Mucosa of rectum (tissue), 2 donors: ENCODE data around the gene YDJC.
"Not testable (repeated sequence)": the region's sequence is repeated elsewhere in the genome, so short reads cannot be mapped to it uniquely, and the experiment has no call there.

Experiments
- H3K27ac ChIP-seq, 2 donors: one replicate each; pipeline ENCODE4 v1.7.0; 2013; ENCODE audit warnings: inconsistent platforms in 2 of 2, low read depth in 2 of 2, low read length in 2 of 2
- H3K27me3 ChIP-seq, 2 donors: one replicate each; pipeline ENCODE4 v1.7.0; 2013; ENCODE audit warnings: low read length in 2 of 2; ENCODE audit not compliant: control insufficient read depth in 2 of 2, insufficient read depth in 2 of 2
- H3K36me3 ChIP-seq, 2 donors: one replicate each; pipeline ENCODE4 v1.7.0; 2013; ENCODE audit warnings: low read length in 2 of 2; ENCODE audit not compliant: control insufficient read depth in 2 of 2, insufficient read depth in 2 of 2
- H3K4me1 ChIP-seq, 2 donors: one replicate each; pipeline ENCODE4 v1.7.0; 2013; ENCODE audit warnings: low read length in 2 of 2, mild to moderate bottlenecking in 1 of 2; ENCODE audit not compliant: control insufficient read depth in 2 of 2, insufficient read depth in 2 of 2
- H3K4me3 ChIP-seq, 2 donors: one replicate each; pipeline ENCODE4 v1.7.0; 2013; ENCODE audit warnings: low read length in 2 of 2
- H3K9ac ChIP-seq, 2 donors: one replicate each; pipeline ENCODE4 v1.7.0; 2013; ENCODE audit warnings: low read length in 2 of 2, low read depth in 1 of 2, mild to moderate bottlenecking in 1 of 2
- H3K9me3 ChIP-seq, 2 donors: one replicate each; pipeline ENCODE4 v1.7.0; 2013; ENCODE audit warnings: low read length in 2 of 2; ENCODE audit not compliant: control insufficient read depth in 2 of 2
- donor health status: healthy.
- donor health status: Normal muscosa, but diverticular disease.

YDJC gene

DNA sequence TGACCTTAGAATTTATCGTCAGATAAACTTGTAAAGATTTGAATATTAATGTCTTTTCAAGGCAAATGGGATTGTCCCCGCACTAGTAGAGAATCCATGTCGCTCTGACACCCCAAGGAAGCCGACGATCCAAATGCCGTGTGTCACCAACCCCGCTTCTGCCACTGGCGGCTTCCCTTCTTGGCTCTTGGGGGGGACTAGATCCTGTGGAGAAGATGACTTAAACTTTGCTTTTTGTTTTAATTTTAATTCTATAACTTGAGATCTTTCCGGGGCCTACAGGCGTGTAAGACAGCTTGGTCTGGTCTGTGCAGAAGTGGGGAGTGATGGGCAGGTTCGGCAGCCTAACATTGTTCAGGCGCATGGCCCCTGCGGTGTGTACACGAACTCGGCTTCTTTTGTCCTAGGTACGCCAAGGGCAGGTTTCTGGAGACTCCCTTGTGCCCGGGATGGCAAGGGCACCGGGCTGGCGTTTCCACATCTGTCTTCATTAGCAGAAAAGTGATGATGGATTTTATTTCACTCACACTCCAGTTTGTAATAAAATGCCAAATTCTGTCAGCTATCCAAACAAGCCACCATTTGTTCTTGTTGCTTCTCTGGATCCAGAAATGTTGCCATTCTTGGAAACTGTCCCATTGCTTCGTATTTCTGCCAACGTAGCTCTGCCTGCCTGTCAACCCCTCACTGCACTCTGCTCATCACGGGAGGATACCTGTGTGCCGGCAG is 6.7 kb downstream of the YDJC start:
- peaks cover 25 to 36% of the 10 kb centered on the region in 2 donors for H3K36me3 ChIP-seq
- no peak overlapping the region for H3K27ac ChIP-seq
- H3K4me1 ChIP-seq = peaks cover 2 to 4% of the 10 kb centered on the region in 2 donors
- no peak overlapping the region for H3K4me3 ChIP-seq
- H3K9me3 ChIP-seq = no peaks in the 10 kb centered on the region
- no peak overlapping the region for H3K9ac ChIP-seq
- no peaks in the 10 kb centered on the region for H3K27me3 ChIP-seq

DNA sequence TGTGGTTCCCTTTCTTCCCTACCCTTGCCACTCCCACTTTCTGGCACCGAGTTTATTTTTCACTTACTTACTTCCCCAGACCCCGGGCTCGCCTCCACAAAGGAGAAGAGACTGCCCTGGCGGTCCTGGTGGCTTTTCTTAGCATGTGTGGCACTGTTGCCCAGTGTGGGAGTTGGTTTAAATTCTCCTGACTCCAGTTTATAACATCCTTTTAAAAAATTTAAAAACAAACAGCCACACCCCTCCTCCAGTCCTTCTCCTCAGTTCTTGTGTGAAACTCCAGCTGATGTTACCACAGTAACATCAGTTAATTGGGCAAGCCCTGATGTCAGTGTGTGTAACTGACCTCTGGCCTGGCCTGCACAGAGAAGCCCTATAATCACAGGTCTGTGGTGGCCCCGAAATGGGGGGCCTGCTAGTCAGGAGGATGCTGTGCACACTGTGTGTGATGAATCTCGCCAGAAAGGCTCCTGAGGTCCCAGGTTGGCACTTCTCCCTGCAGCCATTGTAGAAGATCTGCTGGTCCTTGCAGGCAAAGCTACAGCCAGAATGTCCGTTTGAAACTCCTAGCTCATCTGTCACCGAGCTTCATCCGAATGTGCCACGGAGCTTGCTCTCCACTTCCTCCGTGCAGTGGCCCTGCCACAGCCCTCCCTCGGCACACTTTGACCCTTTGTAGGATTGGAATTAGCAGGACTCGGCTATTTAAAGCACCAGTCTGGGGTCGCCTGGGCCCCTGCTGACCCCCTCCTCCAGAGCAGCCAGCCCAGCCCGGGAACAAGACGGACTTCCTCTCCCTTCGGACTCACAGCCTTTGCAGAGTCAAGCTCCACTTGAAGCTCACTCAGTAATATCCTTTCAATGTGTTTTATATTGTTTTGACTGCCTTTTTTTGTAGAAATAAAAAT is 7.6 kb downstream of the YDJC start:
- Histone ChIP-seq H3K4me1 (peaks cover 0 to 4% of the 10 kb centered on the region in 2 donors), H3K36me3 (peaks cover 25 to 32% of the 10 kb centered on the region in 2 donors), H3K9ac (no peak overlapping the region), H3K27me3 (no peaks in the 10 kb centered on the region), H3K27ac (no peak overlapping the region), H3K9me3 (no peaks in the 10 kb centered on the region), H3K4me3 (no peak overlapping the region)

DNA sequence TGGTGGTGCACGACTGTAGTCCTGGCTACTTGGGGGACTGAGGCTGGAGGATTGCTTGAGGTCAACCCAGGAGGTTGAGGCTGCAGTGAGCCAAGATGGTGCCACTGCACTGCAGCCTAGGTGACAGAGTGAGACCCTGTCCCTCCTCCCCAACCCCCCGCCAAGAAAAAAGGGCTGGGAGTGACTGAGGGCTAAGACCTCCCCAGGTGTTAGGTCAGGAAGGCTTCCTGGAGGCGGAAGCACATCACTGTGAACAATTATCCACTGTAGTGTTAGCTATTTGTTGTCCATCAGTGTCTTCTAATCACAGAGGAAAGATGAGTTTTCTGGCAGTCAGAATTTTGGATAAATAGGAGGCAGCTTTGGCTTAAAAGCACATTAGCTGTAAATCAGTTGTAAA is 8.8 kb downstream of the YDJC start:
- Histone ChIP-seq H3K36me3 (peaks cover 23 to 24% of the 10 kb centered on the region in 2 donors), H3K27me3 (no peaks in the 10 kb centered on the region), H3K9ac (no peak overlapping the region), H3K9me3 (no peaks in the 10 kb centered on the region), H3K4me3 (no peak overlapping the region), H3K27ac (no peak overlapping the region), H3K4me1 (peaks cover 0 to 4% of the 10 kb centered on the region in 2 donors)

DNA sequence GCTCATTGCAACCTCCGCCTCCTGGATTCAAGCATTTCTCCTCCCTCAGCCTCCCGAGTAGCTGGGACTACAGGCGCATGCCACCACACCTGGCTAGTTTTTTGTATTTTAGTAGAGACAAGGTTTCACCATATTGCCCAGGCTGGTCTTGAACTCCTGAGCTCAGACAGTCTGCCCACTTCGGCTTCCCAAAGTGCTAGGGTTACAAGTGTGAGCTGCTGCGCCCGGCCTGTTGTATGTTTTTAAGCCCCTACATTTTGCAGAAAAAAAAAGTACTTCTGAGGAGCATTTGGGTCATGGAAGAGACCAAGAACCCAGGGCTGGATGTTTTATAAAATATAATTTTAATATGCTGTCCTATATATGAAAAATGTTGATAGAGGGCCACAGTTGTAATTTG is 12.5 kb downstream of the YDJC start:
- not testable (repeated sequence) for H3K27me3 ChIP-seq

DNA sequence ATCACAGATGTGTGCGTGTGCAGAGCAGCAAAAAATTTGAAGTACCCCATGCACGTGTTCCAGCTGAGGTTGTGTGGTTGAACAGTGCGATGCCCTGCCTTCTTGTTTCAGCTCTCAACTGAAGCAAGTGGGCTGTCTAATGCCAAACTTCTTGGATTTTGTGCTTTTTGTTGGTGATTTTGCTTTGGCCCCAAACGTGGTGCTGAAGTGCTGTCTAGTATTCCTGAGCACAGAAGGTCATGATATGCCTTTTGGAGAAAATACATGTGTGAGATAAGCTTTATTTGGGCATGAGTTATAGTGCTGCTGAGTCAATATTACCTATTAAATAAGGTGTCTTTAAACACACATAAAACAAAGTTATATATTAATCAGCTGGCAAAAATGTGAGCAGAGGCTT is 14.1 kb downstream of the YDJC start:
- Histone ChIP-seq H3K27ac (no peak overlapping the region), H3K27me3 (no peaks in the 10 kb centered on the region), H3K4me1 (peaks cover 0 to 3% of the 10 kb centered on the region in 2 donors), H3K4me3 (no peak overlapping the region), H3K9me3 (no peaks in the 10 kb centered on the region), H3K9ac (no peak overlapping the region), H3K36me3 (peaks cover 22 to 36% of the 10 kb centered on the region in 2 donors)

More for the DNA sequence above, 12.5 kb downstream of the YDJC start:
- peaks cover 18 to 29% of the 10 kb centered on the region in 2 donors for H3K36me3 ChIP-seq
- not testable (repeated sequence) for H3K4me1 ChIP-seq, H3K9me3 ChIP-seq, H3K9ac ChIP-seq, H3K27ac ChIP-seq, H3K4me3 ChIP-seq

DNA sequence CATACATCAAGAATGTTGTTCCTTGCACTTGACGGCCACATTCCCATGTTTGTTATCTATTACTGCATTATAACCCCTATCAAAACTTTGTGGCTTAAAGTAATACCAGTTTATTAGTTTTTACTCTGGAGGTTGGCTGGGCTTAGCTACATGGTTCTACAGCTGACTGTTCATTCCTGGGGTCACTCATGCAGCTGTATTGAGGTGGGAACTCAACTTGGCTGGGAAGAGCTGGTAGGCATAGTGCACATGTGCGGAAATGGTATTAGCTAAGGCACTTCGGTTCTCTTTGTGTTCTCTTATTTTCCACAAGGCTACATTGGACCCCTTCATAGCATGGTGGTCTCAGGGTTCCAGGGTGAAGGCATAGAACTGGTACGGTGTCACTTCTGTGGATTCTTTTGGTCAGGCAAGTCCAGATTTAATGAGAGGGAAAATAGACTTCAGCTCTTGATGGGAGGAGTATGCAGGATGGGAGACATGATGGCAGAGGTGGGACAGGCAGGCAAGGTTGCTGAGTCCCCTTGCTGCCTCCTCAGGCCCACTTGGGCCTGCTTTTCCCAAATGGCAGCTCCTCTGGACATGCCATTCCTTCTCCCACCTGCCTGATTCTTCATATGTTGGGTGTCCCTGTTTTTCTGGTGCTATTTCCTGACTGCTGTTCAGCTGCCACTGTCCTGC is 16.1 kb downstream of the YDJC start:
- Histone ChIP-seq H3K9ac (no peak overlapping the region), H3K4me1 (peaks cover 0 to 3% of the 10 kb centered on the region in 2 donors), H3K36me3 (peaks cover 17 to 28% of the 10 kb centered on the region in 2 donors), H3K27ac (no peak overlapping the region), H3K9me3 (no peaks in the 10 kb centered on the region), H3K27me3 (no peaks in the 10 kb centered on the region), H3K4me3 (no peak overlapping the region)

DNA sequence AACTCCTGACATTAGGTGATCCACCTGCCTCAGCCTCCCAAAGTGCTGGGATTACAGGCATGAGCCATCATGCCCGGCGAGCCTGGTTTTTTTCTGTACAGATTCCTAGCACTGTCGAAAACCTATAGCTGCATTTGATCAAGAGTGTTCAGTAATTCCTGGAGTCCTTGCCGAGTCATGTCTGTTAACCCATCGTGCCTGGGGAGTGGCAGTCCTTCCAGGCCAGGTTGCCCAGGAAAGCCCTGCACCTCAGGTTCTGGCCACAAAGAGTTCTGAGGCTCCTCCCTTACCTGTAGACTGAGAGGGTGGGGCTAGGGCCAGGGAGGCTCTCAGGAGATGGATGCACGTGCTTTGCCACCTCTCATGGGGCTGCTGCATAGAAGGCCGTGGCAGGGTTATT is 17.0 kb downstream of the YDJC start:
- H3K27me3 ChIP-seq = no peaks in the 10 kb centered on the region
- no peaks in the 10 kb centered on the region for H3K9me3 ChIP-seq
- no peak overlapping the region for H3K4me3 ChIP-seq
- H3K27ac ChIP-seq = no peak overlapping the region
- H3K9ac ChIP-seq = no peak overlapping the region
- H3K36me3 ChIP-seq = peaks cover 17 to 28% of the 10 kb centered on the region in 2 donors
- peaks cover 0 to 3% of the 10 kb centered on the region in 2 donors for H3K4me1 ChIP-seq

DNA sequence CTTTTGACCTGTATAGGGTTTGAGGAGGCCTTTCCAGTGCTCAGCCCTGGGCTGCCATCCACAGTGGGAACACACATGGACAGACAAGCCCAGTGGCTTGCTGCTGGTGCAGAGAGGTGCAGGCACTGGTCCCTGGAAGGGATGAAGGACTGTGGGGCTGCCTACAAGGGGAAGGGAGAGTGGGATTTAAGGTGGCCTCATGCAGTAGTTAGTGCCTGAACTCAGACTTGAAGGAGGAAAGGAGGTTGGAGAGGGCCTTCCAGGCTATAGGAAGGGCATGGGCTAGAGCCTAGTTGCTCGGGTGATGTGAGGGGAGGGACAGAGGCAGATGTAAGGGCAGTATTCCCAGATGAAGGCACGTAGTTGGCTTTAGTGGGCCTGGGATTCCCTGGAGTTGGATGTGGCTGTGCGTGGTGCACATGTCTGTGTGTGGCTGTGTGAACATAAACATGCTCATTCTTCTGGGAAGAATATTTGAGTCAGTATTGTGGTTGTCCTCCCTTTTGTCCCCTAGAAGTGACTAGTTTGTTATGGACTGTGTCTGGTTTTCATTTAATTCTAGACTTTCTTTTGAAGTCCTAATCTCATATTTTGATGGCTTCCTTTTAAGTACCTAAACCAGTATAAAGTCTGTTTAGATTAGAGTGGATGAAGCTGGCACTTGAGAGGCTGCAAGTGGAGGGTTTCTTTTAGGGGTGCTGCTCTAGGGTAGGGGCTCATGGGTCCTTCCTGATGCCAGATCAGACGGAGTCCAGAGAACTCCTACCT is 18.4 kb downstream of the YDJC start:
- peaks cover 17 to 28% of the 10 kb centered on the region in 2 donors for H3K36me3 ChIP-seq
- no peak overlapping the region for H3K27ac ChIP-seq
- H3K27me3 ChIP-seq = no peaks in the 10 kb centered on the region
- H3K4me1 ChIP-seq = peaks cover 0 to 8% of the 10 kb centered on the region in 2 donors
- no peak overlapping the region for H3K9ac ChIP-seq
- H3K4me3 ChIP-seq = no peak overlapping the region
- no peaks in the 10 kb centered on the region for H3K9me3 ChIP-seq

DNA sequence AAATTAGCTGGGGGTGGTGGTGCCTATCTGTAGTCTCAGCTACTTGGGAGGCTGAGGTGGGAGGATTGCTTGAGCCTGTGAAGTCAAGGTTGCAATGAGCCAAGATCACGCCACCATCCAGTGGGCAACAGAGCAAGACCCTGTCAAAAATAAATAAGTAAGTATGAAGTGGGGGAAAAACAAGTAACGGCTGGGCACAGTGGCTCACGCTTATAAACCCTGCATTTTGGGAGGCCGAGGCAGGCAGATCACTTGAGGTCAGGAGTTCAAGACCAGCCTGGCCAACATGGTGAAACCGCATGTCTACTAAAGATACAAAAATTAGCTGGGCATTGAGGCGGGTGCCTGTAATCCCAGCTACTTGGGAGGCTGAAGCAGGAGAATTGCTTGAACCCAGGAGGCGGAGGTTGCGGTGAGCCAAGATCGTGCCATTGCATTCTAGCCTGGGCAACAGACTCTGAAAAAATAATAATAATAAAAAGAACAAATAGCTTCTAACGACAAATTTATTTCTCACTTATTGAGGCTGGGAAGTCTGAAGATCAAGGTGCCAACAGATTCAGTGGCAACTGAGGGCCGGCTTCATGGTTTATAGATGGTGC is 20.2 kb downstream of the YDJC start:
- H3K9me3 ChIP-seq, H3K4me3 ChIP-seq, H3K27me3 ChIP-seq, H3K9ac ChIP-seq, H3K27ac ChIP-seq: not testable (repeated sequence)
- peaks cover 0 to 11% of the 10 kb centered on the region in 2 donors for H3K4me1 ChIP-seq
- peaks cover 17 to 28% of the 10 kb centered on the region in 2 donors for H3K36me3 ChIP-seq
